ENCODE data around the gene MFSD8.
"Not testable (repeated sequence)": the region's sequence is repeated elsewhere in the genome, so short reads cannot be mapped to it uniquely, and the experiment has no call there.

- TF ChIP-seq CTCF (IDR thresholded peaks at IDR 0.05; ENCODE audit: low read depth, low read length); EZH2phosphoT487 (IDR thresholded peaks at IDR 0.05; ENCODE audit: low read depth): not testable (repeated sequence)
Measured at GRCh38 chr4:127964426-127965061, 429 bp downstream of the MFSD8 start.
